ENCODE results near the gene RGL1. TPM values are rescaled to one million over a fixed set of nuclear protein-coding genes. Genes with fewer than 3 reads are reported as not detected.

Gene RGL1
- total RNA-seq, 1 experiment from 2014 or later, result 1.3 TPM

DNA sequence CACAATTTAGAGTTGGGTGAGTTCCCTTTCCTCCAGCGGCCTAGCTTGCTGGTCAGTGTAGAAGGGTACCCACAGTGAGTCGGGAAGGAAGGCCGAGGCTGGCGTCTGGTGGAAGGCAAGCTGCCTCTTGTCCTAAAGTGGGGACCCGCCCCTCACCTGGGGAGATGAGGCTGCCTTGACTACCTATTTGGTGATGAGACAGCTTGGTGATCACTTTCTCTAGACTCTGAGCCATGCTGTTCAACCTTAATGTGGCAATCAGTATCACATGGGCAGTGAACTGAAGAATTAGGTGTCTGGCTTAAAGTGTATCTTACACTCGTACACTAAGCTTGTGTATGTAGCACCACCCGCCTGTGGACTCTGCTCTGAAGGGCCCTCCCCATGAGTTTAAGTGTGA is 131.9 kb downstream of the RGL1 start:
- Histone ChIP-seq H3K79me2 (ENCODE audit: insufficient read depth, low read length) (no peaks in the 10 kb centered on the region), H3K27ac (ENCODE audit: low read depth, low read length) (no peak overlapping the region), H3K4me3 (replicated peaks in 1 of 2; ENCODE audit: low read depth in 1 of 2, low read length in 2 of 2) (no peak overlapping the region), H3K36me3 (ENCODE audit: control insufficient read depth in 1 of 2, insufficient read depth in 2 of 2, low read length in 2 of 2) (no peaks in the 10 kb centered on the region), H3K9me3 (ENCODE audit: control insufficient read depth in 1 of 2, insufficient read depth in 1 of 2, low read depth in 1 of 2, low read length in 2 of 2) (no peaks in the 10 kb centered on the region), H4K20me1 (ENCODE audit: insufficient read depth) (no peaks in the 10 kb centered on the region), H2AFZ (ENCODE audit: low read depth, low read length, poor library complexity, severe bottlenecking) (no peak overlapping the region), H3K27me3 (ENCODE audit: insufficient read depth, low read length) (no peaks in the 10 kb centered on the region), H3K9ac (ENCODE audit: low read length) (no peak overlapping the region), H3K4me1 (ENCODE audit: control insufficient read depth in 1 of 2, insufficient read depth in 2 of 2, low read length in 2 of 2) (no peaks in the 10 kb centered on the region), H3K4me2 (ENCODE audit: low read length) (no peak overlapping the region), H3K9me2 (ENCODE audit: insufficient read depth) (no peaks in the 10 kb centered on the region)
- ATAC-seq, result no peak
- ChIA-PET CTCF (no interaction called here), POLR2A (no interaction called here), RAD21 (ENCODE audit: low non-redundant PET in 1 of 2, low total read pairs in 2 of 2, uncharacterized antibody in 2 of 2, unreplicated experiment in 2 of 2) (no interaction called here)
- DNase-seq (ENCODE audit: low read depth, low spot score), result no peak
- no TSS peak for BruUV-seq (replicated peaks)
- intact Hi-C loops (cut with micrococcal nuclease), result no loop called here
- TF ChIP-seq CBX3 (IDR thresholded peaks at IDR 0.05; ENCODE audit: low read depth) (no peak), ELF1 (IDR thresholded peaks at IDR 0.05; ENCODE audit: borderline replicate concordance, low read depth) (no peak), FOSL1 (IDR thresholded peaks at IDR 0.05; ENCODE audit: low read depth) (no peak), MAX (IDR thresholded peaks at IDR 0.05) (no peak), JUND (IDR thresholded peaks at IDR 0.05) (no peak), YY1 (IDR thresholded peaks at IDR 0.05; ENCODE audit: extremely low read depth, insufficient replicate concordance, low read depth, low read length) (no peak), SP1 (IDR thresholded peaks at IDR 0.05; ENCODE audit: low read depth) (no peak), EZH2 (IDR thresholded peaks at IDR 0.05) (no peak), EZH2phosphoT487 (IDR thresholded peaks at IDR 0.05; ENCODE audit: borderline replicate concordance) (no peak), SIN3A (IDR thresholded peaks at IDR 0.05; ENCODE audit: low read depth) (no peak), SRF (IDR thresholded peaks at IDR 0.05; ENCODE audit: low read depth) (no peak), REST (IDR thresholded peaks at IDR 0.05; ENCODE audit: low read depth) (no peak), POLR2A (IDR thresholded peaks at IDR 0.05; ENCODE audit: borderline replicate concordance, extremely low read depth, insufficient read depth, insufficient read length) (no peak)
- TF ChIP-seq, protein P1, sequence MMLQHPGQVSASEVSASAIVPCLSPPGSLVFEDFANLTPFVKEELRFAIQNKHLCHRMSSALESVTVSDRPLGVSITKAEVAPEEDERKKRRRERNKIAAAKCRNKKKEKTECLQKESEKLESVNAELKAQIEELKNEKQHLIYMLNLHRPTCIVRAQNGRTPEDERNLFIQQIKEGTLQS (IDR thresholded peaks at IDR 0.05), result no peak
- TF ChIP-seq, protein P2, sequence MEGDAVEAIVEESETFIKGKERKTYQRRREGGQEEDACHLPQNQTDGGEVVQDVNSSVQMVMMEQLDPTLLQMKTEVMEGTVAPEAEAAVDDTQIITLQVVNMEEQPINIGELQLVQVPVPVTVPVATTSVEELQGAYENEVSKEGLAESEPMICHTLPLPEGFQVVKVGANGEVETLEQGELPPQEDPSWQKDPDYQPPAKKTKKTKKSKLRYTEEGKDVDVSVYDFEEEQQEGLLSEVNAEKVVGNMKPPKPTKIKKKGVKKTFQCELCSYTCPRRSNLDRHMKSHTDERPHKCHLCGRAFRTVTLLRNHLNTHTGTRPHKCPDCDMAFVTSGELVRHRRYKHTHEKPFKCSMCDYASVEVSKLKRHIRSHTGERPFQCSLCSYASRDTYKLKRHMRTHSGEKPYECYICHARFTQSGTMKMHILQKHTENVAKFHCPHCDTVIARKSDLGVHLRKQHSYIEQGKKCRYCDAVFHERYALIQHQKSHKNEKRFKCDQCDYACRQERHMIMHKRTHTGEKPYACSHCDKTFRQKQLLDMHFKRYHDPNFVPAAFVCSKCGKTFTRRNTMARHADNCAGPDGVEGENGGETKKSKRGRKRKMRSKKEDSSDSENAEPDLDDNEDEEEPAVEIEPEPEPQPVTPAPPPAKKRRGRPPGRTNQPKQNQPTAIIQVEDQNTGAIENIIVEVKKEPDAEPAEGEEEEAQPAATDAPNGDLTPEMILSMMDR (IDR thresholded peaks at IDR 0.05 in 2 of 3, conservative IDR thresholded peaks at IDR 0.05 in 1 of 3; ENCODE audit: borderline replicate concordance in 1 of 3, insufficient read depth in 1 of 3, low read depth in 2 of 3, low read length in 2 of 3), result no peak
